Mesodermal cell (in vitro differentiated cells): Measurements from ENCODE around the gene GPBAR1.
"Not testable (repeated sequence)": the region's sequence is repeated elsewhere in the genome, so short reads cannot be mapped to it uniquely, and the experiment has no call there.

Source experiments
- H3K27ac ChIP-seq: 2 replicates; pipeline ENCODE4 v1.7.0; 2013; ENCODE audit warnings: mild to moderate bottlenecking, low read depth, low read length, moderate library complexity; ENCODE audit not compliant: severe bottlenecking
- H3K36me3 ChIP-seq: 2 replicates; pipeline ENCODE4 v1.7.1; 2013; ENCODE audit warnings: mild to moderate bottlenecking, low read length, moderate library complexity; ENCODE audit not compliant: control insufficient read depth, insufficient read depth
- H3K4me1 ChIP-seq: one replicate; pipeline ENCODE4 v1.7.1; 2013; ENCODE audit warnings: mild to moderate bottlenecking, low read length; ENCODE audit not compliant: insufficient read depth, control insufficient read depth, poor library complexity, severe bottlenecking
- H3K4me3 ChIP-seq: 2 replicates; pipeline ENCODE4 v1.7.0; 2013; ENCODE audit warnings: low read length, control low read depth, mild to moderate bottlenecking; ENCODE audit not compliant: insufficient read depth, poor library complexity, severe bottlenecking; ENCODE audit errors: extremely low read depth
- H3K9me3 ChIP-seq: 2 replicates; pipeline ENCODE4 v1.7.1; 2013; ENCODE audit warnings: mild to moderate bottlenecking, low read length, moderate library complexity; ENCODE audit not compliant: control insufficient read depth
- WGBS, 2 experiments: methylation state at CpG; one replicate each; pipeline ENCODE4 v1.1.5; 2013; ENCODE audit warnings: missing lambda C conversion rate in 2 of 2; ENCODE audit not compliant: insufficient coverage in 2 of 2; 5-methylcytosine and 5-hydroxymethylcytosine counted together

GPBAR1 gene

DNA sequence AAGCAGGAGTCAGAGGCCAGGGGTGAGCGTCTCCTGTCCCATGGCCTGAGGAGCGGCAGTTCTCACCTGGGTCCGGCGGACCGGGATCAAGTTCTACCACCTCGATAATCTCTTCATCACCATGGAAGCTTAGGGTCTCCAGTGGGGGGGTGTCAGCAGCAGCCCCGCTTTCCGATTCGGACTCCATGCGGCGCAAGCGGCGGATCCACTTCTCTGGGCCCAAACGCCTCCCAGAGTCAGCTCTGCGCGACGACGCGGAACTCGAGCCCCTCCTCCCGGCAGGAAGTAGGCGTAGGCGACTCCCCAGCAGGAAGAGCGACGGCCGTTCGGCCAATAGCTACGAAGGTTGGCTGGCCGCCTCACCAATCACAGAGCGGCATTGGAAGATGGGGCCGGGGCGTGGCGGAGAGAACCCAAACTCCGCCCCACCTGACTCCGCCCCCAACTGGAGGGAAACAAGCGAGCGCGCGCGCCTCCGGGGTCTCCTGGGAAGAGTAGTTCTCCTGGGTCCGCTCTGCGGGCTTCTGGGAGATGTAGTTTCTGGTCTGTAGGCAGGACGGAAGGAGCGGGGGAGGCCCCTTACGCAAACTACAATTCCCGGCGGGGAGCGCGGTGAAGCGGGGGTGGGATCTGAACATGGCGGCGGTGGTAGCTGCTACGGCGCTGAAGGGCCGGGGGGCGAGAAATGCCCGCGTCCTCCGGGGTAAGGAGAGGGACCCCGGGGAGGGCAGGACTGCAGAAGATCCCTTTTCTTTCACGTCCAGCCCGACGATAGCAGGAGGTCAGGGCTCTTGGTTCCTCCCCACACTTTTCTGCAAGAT lies 9.3 kb downstream of the GPBAR1 start, which contains the start of the genes AAMP and PNKD:
TSS of gene AAMP (minus strand) at position 238 of the 821 bp plus-strand sequence. CDS start at position 187, 51 bp downstream.
TSS of gene PNKD (plus strand) at position 620 of the 821 bp plus-strand sequence. CDS start at position 637, 17 bp downstream.
- Histone ChIP-seq H3K4me3 (peak within 1 kb of the TSS; percentile 91), H3K36me3 (peaks cover 47% of the 10 kb centered on the region), H3K9me3 (no peaks in the 10 kb centered on the region), H3K4me1 (no peaks in the 10 kb centered on the region), H3K27ac (peak within 1 kb of the TSS; percentile 86)
- 0 to 1% methylated on average over 38 to 45 of the region's 64 CpGs for WGBS, 2 experiments

DNA sequence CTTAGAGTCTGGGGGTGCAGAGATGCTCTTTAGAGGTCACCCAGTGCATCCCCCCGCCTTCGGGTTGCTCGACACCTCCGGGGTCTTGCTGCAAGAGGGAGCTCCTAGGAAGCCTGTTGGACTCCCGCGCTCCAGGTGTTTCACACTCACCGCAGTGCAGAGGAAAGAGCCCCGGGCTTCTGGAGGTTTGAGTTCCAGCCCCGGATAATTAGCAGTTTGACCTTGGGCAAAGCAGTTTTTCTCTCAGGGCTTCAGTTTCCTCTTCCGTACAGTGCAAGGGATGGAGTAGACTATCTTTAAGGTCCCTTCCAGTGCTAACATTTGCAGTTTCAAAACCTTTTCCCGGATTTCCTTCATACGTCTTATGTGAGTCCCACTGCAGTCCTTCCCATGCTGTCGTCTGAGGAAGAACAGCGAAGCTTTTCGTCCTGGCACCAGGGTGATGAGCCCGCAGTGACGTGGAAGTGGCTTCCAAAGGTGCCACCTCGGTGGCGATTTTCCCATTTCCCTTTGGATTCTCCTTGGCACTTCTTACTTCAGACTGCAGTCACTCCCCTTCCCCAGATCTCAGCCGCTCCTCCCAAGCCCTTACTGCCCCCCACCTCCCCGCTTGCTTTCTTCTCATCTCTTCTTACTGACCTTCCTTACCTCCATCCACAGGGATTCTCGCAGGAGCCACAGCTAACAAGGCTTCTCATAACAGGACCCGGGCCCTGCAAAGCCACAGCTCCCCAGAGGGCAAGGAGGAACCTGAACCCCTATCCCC lies 10.1 kb downstream of the GPBAR1 start:
- Histone ChIP-seq H3K4me1 (no peaks in the 10 kb centered on the region), H3K27ac (no peak overlapping the region)

DNA sequence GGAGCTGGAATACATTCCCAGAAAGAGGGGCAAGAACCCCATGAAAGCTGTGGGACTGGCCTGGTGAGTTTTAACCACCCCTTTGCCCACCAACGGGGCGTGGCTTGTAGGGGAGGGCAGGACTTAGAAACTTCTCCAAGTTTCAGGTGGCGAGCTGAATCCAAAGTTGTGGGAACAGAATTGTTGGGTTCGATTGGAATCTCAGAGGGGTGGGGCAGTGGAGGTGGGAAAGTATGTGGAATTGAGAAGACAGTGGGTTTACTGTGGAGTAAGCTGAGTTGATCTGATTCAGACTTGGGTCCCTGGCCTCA lies 10.6 kb downstream of the GPBAR1 start:
- Histone ChIP-seq H3K9me3 (no peaks in the 10 kb centered on the region), H3K27ac (no peak overlapping the region), H3K4me3 (peak overlapping the region; percentile 91), H3K4me1 (no peaks in the 10 kb centered on the region), H3K36me3 (peaks cover 50% of the 10 kb centered on the region)
- WGBS, 2 experiments, result 85% methylated on average over 4 of the region's 4 CpGs

More for the DNA sequence above, 10.1 kb downstream of the GPBAR1 start:
- 6 to 8% methylated on average over 19 to 23 of the region's 23 CpGs for WGBS, 2 experiments
- H3K4me3 ChIP-seq, result peak overlapping the region; percentile 91
- no peaks in the 10 kb centered on the region for H3K9me3 ChIP-seq
- H3K36me3 ChIP-seq, result peaks cover 50% of the 10 kb centered on the region

DNA sequence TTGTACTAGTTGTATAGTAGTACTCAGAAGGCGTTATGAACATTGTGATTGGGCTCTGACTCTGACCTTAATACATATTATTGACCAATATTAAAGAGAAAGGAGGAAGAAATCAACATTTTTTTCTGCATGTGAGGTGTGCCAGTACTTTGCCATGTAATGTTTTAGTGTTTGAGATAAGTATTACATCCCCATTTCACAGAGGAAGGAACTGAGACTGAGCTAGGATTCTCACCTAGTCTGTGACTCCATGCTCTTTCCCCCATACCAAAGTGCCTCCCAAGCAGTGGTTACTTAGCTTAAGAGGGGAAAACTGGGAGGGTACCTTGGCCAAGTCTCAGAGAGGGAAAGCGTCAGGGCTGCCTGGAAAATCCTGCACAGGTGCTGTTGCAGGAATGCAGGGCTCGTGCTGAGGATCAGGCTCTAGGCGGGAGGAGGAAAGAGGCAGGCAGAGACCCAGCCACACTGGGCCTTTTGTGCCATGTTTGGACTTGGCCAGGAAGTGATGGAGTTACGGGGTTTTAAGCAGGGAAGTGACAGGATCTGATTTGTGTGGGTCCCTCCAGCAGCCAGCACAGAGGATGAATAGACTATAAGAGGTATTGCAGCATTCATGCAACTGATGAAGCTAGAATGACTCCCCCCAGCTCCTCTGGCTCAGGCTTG lies 11.2 kb downstream of the GPBAR1 start:
- Histone ChIP-seq H3K36me3 (peaks cover 50% of the 10 kb centered on the region), H3K27ac (no peak overlapping the region), H3K4me1 (no peaks in the 10 kb centered on the region), H3K9me3 (no peaks in the 10 kb centered on the region), H3K4me3 (no peak overlapping the region)
- WGBS, 2 experiments, result 91 to 100% methylated on average over 4 to 5 of the region's 5 CpGs

DNA sequence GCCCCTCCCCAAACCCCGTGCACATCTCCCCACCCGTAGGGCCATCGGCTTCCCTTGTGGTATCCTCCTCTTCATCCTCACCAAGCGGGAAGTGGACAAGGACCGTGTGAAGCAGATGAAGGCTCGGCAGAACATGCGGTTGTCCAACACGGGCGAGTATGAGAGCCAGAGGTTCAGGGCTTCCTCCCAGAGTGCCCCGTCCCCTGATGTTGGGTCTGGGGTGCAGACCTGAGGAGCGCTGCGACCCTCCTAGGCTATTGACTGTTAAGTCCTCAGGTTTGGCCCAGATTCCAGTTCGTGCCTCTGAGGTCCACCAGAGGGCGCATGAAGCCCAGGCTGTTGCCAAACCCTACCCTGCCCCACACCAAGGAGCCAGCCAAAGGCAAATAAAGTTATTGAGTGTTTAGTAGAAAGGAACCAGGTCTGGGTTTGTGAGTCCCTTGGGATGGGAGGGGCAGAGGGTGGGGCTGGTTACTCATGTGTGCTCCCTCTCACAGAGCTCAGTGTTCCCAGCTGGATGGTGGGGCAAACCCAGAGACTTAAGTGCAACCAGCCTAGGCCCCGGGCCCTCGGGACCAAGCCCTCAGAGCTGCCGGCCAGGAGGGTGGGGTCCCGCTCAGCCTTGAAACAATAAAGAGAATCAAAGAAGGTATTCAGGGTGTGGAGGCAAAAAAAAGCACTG lies 11.9 kb downstream of the GPBAR1 start:
- Histone ChIP-seq H3K4me3 (no peak overlapping the region), H3K36me3 (peaks cover 49% of the 10 kb centered on the region), H3K27ac (no peak overlapping the region), H3K4me1 (no peaks in the 10 kb centered on the region), H3K9me3 (no peaks in the 10 kb centered on the region)
- WGBS, 2 experiments, result 58 to 68% methylated on average over 16 of the region's 18 CpGs

DNA sequence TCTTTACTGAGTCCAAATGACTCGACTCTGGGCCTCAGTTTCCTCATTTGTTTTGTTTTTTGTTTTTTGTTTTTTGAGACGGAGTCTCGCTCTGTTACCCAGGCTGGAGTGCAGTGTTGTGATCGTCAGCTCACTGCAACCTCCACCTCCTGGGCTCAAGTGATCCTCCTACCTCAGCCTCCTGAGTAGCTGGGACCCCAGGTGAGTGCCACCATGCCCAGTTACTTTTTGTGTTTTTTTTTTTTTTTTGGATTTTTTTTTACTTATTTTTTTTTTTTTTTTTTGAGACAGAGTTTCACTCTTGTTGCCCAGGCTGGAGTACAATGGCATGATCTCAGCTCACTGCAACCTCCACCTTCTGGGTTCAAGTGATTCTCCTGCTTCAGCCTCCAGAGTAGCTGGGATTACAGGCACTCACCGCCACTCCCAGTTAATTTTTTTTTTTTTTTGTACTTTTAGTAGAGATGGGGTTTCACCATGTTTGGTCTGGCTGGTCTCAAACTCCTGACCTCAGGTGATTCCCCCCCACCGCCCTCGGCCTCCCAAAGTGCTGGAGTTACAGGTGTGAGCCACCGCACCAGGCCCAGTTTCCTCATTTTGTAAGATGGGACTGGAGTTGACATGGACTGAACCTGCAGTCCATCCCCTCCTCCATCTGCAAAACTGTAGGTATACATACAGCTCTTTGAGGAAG lies 12.5 kb downstream of the GPBAR1 start:
- not testable (repeated sequence) for H3K4me3 ChIP-seq, H3K9me3 ChIP-seq, H3K4me1 ChIP-seq, H3K27ac ChIP-seq
- H3K36me3 ChIP-seq, result peaks cover 52% of the 10 kb centered on the region
- 93 to 97% methylated on average over 3 to 7 of the region's 8 CpGs for WGBS, 2 experiments

DNA sequence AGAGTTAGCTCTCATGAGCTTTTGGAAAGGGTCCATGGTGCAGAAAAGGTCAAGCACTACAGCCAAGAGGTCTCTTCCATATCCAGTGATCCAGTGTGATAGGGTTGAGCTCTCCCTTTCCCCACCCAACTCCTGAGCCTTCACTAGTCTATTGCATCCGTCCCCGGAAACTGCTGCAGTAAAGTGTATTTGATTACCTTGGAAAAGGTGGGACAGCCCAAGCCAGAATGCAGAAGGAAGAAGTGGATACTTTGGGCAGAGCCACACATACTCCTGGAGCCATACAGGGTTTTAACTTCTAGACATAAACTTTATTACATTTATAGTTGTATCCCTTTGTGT lies 13.1 kb downstream of the GPBAR1 start:
- Histone ChIP-seq H3K36me3 (peaks cover 57% of the 10 kb centered on the region), H3K27ac (no peak overlapping the region), H3K4me1 (no peaks in the 10 kb centered on the region), H3K9me3 (no peaks in the 10 kb centered on the region), H3K4me3 (no peak overlapping the region)
- WGBS, 2 experiments, result 100% methylated on average over 2 of the region's 2 CpGs; no CpG with 5 or more reads in 1 of the 2 experiments

DNA sequence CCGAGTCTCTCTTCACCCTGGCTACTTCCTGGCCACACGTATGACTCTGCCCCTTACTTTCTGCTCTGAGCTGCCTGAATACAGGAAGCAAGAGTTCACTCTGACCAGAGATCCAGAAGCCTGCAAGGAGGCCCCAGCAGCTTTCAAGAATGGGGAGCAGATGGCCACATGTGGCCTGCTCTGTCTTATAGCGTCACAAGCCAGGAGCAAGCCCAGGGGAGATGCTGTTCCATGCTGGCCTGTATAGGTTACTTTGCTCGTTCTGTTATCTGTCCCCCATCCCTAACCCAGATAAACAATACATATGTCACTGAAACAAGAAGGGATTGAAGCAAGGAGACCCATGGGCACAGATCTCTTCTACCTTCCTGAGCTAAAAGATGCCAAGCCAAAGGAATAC lies 13.8 kb downstream of the GPBAR1 start:
- Histone ChIP-seq H3K4me3 (no peak overlapping the region), H3K27ac (no peak overlapping the region), H3K9me3 (no peaks in the 10 kb centered on the region), H3K36me3 (peaks cover 64% of the 10 kb centered on the region), H3K4me1 (no peaks in the 10 kb centered on the region)
- WGBS, 2 experiments, result 100% methylated on average over 1 to 4 of the region's 4 CpGs

DNA sequence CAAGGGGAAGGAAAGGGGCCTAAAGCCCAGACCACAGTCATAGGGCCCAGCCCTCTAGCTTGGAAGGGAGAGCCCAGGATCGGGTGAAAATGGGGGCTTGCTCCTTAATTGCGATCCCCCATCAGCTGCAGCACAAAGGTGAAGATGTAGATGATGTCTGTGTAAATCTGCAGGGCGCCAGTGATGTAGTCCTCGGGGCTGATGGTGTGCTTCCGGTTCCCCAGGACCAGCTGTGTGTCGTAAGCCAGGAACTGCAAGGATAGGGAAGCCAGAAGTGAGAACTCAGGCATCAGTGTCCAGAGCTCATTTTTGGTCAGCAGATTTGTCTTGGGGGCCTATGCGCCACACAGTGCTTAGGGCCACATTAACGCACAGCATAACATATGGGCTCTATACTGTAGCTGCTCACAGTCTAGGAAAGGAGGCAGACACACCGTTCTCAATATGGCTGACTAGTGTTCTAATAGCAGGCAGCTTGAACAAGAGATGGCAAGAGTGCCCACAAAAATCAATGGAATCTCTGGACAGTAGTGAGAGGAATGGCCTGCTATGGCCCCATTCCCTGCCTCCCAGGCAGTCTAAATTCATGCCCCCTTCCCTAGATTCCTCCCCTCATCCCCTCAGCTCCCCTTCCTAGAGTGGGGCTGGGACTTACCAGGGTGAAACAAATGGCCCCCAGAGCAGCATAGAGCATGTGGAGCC lies 14.7 kb downstream of the GPBAR1 start:
- Histone ChIP-seq H3K36me3 (peaks cover 73% of the 10 kb centered on the region), H3K4me1 (no peaks in the 10 kb centered on the region), H3K27ac (no peak overlapping the region), H3K9me3 (no peaks in the 10 kb centered on the region), H3K4me3 (no peak overlapping the region)
- WGBS, 2 experiments, result 86 to 88% methylated on average over 9 of the region's 9 CpGs
